ENCODE results near the gene ESRRG.
"Not testable (repeated sequence)": the region's sequence is repeated elsewhere in the genome, so short reads cannot be mapped to it uniquely, and the experiment has no call there.

ESRRG gene

DNA sequence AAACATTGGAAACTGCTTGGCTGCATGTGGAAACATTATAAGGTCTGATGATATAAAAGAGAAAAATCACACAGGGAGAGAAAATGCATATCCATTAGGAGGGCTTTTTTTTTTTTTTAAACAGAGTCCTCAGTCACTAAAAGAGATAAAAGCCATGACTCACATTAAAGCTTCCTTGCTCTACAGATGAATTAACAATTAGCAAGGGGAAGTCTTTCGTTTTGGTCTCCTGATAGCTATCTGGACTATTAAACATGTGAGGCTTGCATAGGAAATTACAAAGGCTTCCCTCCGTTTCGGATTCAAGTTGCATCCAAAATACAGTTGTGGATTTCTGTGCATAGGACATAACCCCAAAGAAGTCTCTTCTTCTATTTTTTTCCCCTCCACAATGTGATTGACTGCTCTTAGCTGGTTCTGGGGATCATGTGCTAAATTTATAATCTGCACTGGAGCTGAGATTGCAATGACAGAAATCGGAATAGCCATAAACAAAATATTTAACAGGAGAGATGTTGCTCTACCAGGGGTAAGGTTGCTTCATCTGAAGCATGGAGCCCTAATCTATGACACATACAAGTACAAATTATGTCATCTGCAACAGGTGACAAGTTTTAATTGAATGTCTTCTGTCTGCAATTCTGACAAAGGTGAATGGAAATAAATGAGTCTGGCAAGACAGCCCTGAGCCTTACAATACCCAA lies 146.8 kb downstream of the ESRRG start:
- DNase-seq (ENCODE audit: low read depth in 2 of 3, low spot score in 2 of 3), result no peak

DNA sequence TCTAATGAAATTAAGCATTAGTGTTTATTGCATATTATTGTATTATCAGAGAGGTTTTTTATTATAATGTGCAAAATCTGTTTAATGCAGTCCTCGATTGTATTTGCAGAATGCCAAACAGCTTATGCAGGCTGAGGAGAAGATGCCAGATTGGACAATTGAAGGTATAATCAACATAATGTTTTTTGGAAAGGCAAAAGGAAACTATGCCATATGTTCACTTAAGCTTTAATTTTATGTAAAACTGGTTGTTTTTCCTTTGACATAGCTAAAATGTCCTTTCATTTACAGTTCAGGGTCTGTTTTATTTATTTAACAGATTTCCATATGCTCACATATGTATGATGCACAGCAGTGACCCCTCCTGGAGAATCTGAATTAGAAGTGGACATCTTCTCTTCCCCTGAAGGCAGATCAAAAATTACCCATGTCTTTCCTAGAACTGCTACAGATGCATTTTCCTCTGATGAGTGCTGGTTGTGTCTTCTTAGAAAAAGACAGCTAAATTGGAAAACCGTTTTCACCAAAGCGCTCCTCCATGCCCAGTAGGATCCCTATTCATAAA lies 156.5 kb downstream of the ESRRG start:
- DNase-seq (ENCODE audit: low read depth in 2 of 3, low spot score in 2 of 3), result no peak

DNA sequence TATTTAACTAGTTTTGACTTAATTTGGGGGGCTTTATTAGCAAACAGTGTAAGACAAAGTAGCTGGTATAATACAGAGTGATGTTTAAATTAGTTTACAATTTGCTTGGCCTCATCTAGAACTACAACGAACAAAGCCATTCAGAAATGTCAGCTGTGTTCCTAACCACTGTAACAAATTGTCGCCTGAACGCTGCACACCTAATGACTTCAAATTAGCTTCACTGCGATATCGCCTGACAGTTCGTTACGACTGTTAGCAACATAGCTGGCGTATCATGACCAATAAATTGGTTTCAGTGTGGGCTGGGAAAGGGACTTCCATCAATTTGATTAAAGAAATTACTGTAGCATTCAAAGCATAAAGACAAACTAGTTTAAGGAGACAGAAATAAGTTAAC lies 160.1 kb downstream of the ESRRG start:
- no peak for DNase-seq (ENCODE audit: low read depth in 2 of 3, low spot score in 2 of 3)

DNA sequence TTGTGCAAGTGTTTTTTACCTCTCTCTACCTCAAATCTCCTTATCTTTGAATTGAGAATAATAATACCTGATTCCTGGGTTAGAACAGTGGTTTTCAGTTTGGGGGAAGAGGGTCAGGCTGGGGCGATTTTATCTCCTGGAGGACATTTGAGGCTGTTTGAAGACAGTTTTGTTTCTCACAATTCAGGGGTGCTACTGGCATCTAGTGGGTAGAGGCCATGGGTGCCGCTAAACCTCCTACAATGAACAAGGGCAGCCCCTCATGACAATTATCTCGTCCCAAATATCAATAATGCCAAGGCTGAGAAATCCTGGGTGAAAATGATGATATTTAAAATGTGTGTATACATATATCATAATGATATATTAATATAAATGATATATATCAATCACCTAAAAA lies 160.8 kb downstream of the ESRRG start:
- no peak for DNase-seq (ENCODE audit: low read depth in 2 of 3, low spot score in 2 of 3)

DNA sequence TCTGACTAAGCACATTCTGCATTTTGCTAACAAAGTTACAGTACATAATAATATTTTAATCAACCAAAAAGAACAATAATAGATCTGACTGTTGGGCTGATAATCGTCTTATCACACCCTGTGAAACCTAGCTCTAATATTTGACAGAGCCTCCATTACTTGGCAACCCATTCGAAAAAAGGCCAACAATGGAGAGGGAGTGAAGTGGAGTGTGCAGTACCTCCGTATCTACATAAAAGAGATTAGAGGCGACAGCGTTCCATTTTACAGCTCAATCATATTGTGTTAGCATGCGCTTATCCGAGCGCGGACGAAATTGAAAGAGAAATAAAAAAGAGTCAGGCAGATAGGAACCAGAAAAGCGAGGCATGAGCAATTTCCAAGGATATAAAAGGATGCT lies 162.7 kb downstream of the ESRRG start:
- DNase-seq (ENCODE audit: low read depth in 2 of 3, low spot score in 2 of 3), result no peak

DNA sequence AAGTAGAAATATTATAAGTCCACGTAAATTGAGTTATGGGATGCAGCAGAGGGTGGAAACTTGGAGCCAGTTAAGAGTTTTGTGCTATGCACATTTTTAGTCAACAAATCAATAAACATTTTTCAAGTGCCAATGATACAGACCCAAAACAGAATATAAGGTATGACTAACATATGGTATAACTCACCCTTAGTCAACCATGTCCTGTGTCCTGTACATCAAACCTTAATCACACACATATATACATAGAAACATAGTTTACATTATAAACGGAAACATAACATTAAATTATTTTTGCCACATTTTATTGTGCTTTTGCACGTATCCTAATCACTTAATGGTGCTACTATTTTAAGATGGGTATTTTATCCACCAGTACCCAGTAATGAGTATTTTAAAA lies 163.9 kb downstream of the ESRRG start:
- no peak for DNase-seq (ENCODE audit: low read depth in 2 of 3, low spot score in 2 of 3)

DNA sequence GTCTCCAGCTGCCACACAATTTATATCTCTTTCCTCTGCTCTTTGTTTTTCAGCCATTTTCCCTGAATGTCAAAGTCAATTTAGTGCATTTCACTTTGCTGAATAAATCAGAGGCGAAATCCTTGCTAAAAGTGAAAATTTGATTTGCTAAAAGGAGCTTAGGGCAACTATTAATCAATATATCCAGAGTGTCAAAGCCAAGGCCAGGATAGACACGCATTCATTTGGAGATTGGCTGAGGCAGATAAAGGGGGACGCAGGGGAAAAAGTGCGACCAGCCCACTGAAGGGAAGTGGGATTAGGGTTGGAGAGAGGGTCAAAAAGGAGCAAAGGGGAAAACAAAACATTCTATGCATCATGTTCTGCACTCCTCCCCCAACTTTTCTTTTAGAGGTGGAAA lies 167.6 kb downstream of the ESRRG start:
- no peak for DNase-seq (ENCODE audit: low read depth in 2 of 3, low spot score in 2 of 3)

DNA sequence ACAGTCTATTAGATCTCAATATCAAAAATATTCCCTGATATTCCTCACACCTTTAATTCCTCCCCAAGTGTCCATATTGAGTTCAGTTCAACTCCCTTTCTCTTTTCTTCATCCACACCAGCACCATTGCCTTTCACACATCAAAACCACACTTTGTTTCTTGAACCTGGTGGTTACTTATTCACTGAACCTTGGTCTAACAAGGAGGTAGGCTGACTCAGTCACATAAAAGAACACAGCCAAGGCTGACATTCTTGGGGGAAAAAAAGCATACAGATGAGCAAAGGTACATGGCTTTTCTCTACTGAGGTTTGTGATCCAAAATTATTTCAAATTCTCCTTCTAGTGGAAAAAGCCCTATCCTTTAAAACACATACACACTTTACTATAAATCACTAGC lies 168.3 kb downstream of the ESRRG start:
- DNase-seq (ENCODE audit: low read depth in 2 of 3, low spot score in 2 of 3), result no peak

DNA sequence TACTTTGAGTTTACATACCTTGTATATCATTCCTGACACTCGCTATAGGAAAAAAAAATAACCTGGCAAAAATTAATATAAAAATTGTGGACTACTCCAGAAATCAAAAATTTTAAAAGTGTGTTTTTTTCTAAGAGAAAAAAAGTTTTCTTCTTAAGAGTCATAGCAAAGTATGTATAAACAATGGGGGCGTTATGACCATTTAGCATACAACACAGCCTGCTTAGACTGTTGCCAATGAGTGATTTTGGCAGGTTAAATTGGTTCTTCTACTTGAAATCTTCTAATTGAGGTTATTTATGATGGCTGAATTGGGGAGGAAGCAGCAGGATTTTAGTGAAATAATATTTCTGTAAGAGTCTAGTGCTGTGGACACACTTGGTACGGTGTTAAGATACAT lies 169.5 kb downstream of the ESRRG start:
- no peak for DNase-seq (ENCODE audit: low read depth in 2 of 3, low spot score in 2 of 3)

DNA sequence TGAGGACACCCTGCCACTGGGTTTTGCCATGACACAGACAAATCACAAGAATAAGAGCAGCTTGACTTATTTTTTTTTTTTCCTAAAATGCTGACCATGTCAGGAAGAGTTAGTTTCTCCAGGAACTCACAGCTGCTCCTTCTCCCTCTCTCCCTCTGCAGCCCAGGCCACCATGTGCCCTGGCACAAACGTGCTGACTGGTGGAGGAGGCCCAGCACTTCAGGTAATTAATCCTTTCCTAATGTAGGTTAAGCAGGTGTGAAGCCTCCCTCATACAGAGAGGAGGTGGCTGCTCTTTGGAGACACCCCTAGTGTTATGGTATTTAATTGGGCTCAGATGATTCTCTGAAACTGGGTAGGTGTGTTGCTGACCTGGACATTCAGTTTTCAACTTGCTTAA lies 170.2 kb downstream of the ESRRG start:
- no peak for DNase-seq (ENCODE audit: low read depth in 2 of 3, low spot score in 2 of 3)

DNA sequence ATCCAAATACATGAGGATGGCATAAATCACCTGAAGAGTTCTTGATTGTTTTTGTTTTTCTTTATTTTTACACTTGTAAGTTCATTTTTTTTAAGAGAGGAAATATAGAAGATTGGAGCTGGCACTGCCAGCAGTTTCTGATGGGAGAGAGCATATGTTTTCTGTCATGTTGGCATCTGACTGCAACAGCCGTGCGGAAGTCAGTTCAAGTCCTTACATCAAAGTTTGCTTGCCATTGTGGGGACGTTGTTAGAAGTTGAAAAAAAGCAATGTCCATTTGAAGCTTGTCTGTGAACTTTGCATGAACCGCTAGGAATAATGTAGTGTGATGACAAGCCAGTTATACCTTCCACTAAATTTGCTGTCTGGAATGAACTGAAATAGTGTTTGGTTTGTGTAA lies 173.4 kb downstream of the ESRRG start:
- no peak for DNase-seq (ENCODE audit: low read depth in 2 of 3, low spot score in 2 of 3)

DNA sequence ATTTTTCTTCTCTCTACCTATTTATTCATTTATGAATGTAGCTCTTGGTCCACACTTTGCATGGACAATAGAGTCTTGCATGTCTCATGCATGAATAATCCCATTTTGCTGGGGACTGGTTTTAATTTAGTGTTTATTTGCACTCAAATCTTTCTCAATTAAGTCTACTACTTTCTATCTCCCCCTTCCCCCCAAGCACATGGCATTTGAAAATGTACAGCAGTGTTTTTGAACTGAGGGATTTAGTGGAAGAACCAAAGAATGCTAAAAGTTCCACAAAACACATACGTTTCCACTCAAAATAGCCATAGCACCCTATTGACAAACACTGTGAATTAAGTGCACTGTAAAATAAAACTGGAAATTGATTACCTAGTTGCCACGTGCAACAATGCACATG lies 180.5 kb downstream of the ESRRG start:
- DNase-seq (ENCODE audit: low read depth in 2 of 3, low spot score in 2 of 3), result no peak

DNA sequence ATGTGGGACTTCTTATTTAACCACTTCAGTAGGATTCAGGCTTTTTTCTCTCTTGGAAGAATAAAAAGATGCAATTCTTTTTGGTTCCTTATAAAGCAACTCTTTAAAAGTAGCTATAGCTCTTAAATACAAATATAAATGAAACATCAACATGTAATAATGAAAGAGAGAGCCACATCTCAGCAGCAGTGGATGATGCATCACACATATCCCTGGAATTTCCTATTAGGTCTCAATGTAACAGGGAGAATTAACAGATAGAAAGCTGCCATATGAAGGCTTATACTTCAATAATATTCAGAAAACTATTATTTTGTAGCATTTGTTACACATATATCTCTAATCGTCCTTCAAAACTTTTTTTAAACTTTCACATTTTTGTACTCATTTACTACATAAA lies 181.0 kb downstream of the ESRRG start:
- DNase-seq (ENCODE audit: low read depth in 2 of 3, low spot score in 2 of 3), result no peak

DNA sequence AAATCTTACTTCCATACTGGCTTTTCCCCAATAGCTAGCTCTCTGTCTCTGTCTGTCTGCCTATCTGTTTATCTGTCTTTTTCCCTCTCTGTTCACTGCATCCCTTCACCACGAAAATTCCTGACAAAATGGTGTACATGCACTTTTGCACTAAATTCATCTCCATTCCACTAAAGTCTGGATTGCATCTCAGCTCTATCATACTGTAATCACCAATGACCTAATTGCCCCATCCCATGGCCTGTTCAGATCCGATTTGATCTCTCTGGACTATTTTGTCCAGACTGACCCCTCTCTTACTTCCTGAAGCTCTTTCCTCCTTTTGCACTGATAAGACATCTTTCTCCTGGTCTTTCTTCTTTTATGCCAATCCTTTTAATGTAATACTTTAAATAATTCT lies 187.5 kb downstream of the ESRRG start:
- DNase-seq (ENCODE audit: low read depth in 2 of 3, low spot score in 2 of 3), result no peak

DNA sequence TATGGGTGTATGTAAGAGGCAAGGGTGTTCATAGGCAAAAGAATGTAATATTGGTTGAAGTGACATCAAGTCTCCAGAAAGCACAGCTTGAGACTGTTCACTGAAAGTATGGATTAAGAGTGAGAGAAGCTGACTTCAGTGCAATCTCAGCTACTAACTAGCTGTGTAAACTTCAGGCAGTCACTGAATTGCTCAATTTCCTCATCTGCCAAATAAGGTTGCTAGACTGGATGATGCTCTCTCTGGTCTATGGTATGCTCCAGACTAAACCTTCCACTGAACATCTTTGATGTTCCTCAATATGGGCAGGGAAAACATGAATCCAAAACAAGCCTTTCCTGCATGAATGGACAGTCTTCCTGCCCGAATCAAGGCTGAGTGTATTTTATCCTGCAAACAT lies 188.2 kb downstream of the ESRRG start:
- DNase-seq (ENCODE audit: low read depth in 2 of 3, low spot score in 2 of 3), result no peak

DNA sequence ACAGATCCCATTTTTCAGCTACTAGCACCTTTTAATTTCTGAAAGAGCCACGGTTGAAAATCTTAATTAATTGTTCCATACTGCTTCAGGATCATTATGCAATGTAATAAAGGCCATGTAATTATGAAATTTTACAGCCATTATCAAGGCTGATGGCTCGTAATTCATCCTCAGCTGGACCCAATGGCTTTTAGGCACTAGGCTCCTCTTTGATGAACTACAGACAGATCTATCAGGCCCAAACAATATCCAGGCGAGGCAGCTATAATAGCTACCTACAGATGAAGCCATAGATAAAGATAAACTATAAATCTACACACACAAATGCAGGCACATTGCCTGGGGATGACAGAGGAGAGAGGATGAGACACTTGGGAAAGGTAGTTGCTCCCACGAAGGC lies 189.5 kb downstream of the ESRRG start:
- no peak for DNase-seq (ENCODE audit: low read depth in 2 of 3, low spot score in 2 of 3)

DNA sequence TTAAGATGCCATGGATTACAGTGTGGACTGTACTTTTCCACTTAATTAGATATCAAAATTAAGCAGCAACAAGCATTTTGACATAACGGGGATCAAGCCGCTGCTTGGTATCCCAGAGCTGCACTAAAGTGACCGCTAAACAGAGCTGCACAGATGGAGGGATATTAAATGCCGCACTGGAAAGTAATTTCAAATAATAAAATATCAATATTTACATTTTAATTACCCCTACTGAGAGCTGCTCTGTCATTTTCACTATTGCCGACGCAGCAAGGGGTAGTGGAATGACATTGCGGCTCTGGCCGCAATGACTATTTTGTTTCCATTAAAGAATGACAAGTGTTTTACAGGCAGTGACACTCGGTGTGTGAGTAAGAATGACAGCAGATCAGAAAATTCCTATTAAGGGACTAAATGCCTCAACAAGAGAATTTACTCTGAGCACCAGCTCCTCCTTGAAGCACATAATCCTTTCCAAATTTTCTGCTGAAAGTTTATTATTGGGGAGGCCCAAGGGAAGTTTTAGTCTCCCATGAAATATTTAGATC lies 190.9 kb downstream of the ESRRG start:
- no peak for DNase-seq (ENCODE audit: low read depth in 2 of 3, low spot score in 2 of 3)

DNA sequence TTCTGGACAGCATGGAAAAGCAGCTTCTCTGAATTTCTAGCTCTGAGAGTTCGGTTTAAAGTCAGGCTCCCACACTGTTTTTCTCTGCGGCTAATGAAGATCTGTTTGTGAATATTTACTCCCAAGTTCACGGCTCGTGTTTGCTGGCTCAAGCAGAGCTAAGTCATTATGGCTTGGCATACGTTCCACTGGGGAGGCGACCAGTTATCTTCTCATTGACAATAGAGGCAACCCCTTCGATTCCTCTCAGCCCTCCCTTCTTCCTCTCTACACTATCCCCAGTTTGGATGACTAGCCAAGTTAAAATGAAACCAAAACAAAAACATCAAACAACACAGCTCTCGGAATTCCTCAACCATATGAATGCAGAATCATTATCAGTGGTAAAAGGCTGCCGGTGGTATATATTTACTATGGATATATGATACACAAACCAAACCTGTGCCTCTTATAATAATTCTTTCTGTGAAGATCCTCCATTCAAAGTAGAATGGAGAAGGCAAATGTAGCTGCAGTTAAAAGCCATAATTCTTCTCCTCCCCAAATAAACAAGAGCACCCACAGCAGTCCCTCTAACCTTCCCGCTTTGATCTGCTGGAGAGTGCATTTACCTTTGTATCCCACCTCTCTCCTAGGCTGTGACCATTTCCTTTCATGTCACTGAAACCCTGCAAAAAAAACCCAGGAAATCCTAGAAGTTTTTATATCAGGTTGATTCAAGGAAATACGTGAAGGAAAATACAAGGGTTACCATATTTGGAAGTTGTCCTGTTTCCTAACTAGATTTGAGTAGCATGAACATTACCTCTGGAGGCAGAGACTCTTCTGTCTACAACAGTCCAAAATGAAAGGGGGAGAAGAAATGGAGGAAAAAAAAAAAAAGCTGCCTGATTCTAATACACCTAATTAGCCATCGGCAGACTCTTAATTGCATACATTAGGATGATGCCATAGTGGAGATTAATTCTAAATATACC lies 191.7 kb downstream of the ESRRG start:
- no peak for DNase-seq (ENCODE audit: low read depth in 2 of 3, low spot score in 2 of 3)

DNA sequence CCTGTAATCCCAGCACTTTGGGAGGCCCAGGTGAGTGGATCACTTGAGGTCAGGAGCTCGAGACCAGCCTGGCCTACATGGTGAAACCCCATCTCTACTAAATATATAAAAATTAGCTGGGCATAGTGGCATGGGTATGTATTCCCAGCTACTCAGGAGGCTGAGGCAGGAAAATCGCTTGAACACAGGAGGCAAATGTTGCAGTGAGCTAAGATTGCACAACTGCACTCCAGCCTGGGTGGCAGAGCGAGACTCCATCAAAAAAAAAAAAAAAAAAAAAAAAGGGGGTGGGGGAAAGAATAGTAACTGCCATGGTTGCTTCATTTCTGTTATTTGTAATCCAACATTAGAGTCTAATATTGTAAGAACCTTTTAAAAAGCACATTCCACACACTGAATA lies 193.4 kb downstream of the ESRRG start:
- DNase-seq (ENCODE audit: low read depth in 2 of 3, low spot score in 2 of 3), result not testable (repeated sequence)

DNA sequence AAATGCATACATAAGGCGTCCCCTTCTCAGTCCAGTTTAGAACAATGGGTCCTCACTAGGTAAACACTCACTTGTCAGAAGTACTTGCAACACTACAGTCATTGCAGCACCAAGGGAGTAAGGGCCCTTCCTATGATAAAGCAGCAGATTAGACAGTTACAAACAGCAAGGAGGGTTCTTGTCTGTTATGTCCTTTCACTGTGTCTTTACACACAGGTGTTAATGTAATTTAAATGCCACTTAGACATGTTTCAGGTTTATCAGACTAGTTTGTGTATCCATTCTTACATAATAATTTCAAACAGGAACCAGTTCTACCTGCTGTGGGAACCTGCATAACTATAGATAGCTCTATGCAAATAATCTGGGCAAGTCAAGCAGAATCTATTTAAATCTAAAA lies 194.4 kb downstream of the ESRRG start:
- DNase-seq (ENCODE audit: low read depth in 2 of 3, low spot score in 2 of 3), result no peak

DNA sequence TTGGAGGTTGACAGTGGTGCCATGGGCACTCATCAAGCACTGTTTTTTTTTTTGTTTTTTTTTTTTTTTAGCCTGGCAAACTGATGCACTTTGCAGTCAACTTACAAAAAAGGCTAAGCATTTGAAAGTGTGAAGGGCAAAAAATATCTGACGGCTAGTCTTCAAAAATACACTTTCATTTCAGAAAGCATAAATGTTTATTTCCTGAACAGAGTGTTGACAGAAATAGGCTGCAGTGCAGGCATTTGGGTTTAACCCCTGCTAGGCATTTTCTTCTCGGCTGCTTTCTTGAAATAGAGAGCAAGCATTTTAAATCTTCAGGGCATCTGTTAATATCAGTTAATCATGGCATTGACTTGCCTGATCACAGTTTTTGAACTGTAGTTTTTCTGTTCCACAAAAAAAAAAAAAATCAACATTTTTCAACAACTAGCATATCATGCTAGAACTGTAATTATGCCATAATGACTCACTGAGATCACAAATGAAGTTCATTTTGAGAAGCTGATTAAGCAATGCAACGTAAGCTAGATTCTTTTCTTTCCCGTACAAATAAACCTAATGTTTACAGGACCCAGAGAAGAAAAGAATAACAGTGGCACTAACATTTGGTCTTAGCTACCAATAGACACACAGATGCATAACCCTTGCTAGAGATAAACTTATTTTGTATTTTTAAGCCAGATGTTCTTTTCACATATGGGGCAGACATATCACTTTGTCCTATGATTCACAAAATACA lies 199.6 kb downstream of the ESRRG start:
- no peak for DNase-seq (ENCODE audit: low read depth in 2 of 3, low spot score in 2 of 3)
